Measurements from ENCODE around the gene PHF12.

DNA sequence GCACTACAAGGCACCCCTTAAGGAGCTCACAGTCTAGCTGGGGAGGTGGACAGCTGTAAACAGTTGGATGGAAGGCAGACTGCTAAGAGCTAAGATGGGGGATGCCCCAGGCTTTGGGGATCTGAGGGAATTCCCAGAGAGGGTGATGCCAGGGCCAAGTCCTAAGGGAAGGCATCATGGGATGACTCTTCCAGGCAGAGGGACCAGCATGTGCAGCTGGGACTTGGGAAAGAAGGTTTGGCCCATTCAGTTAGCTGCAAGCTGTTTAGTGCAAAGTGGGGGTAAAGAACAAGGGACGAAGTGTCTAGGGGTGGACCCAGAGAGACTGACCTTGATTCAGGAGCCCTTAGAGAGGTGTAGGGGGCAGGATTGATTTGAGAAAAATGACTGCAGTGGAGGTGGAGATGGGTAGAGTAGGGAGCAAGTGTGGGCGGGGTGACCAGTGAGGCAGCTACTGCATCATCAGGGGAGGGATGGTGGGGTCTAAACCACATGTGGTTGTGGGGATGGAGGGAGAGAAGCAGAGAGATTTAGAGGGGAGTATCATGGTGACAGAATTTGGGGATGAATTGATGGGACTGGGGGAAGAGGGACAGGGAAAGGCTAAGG lies 27.1 kb upstream of the PHF12 start:
- TF ChIP-seq GATA2 (IDR thresholded peaks at IDR 0.05; ENCODE audit: low read depth, low read length) = no peak
- no peak for TF ChIP-seq GATA3 (IDR thresholded peaks at IDR 0.05; ENCODE audit: low read depth, low read length)

All from SH-SY5Y (cell line).